Neural crest cell (in vitro differentiated cells): ENCODE data around the gene DNMBP. TPM values are rescaled to one million over a fixed set of nuclear protein-coding genes. Genes with fewer than 3 reads are reported as not detected.

Source experiments
- DNase-seq: peaks from one replicate; pipeline ENCODE4 v3.0.0; 2021; ENCODE audit warnings: low read depth, mixed read lengths, low spot score
- H3K27ac Mint-ChIP-seq: one replicate; pipeline ENCODE4 v1.8.0; 2021; ENCODE audit warnings: mild to moderate bottlenecking, mixed read lengths; ENCODE audit not compliant: unreplicated experiment
- H3K27me3 Mint-ChIP-seq: 2 replicates; pipeline ENCODE4 v1.8.0; 2021; ENCODE audit warnings: low read depth, mild to moderate bottlenecking, mixed read lengths
- H3K36me3 Mint-ChIP-seq: 2 replicates; pipeline ENCODE4 v1.8.0; 2021; ENCODE audit warnings: low read depth, mild to moderate bottlenecking, mixed read lengths
- H3K4me1 Mint-ChIP-seq: 2 replicates; pipeline ENCODE4 v1.8.0; 2021; ENCODE audit warnings: mixed read lengths
- H3K4me3 Mint-ChIP-seq: one replicate; pipeline ENCODE4 v1.8.0; 2021; ENCODE audit warnings: mild to moderate bottlenecking, mixed read lengths
- H3K9me3 Mint-ChIP-seq: 2 replicates; pipeline ENCODE4 v1.8.0; 2021; ENCODE audit warnings: mixed read lengths
- CTCF ChIP-seq: fragments of 200-600 bp; sonication (generic); conservative IDR thresholded peaks from 2 replicates; pipeline ENCODE4 v1.5.0; 2021; ENCODE audit warnings: antibody characterized with exemption, mild to moderate bottlenecking
- total RNA-seq: library from RNA; stranded (reverse); gene quantifications from 2 replicates; pipeline ENCODE4 v1.2.1, GENCODE V29; 2021

Gene DNMBP
- total RNA-seq, 1 donor from 2014 or later: 17.8 TPM

- DNase-seq: no peak
- no peak overlapping the region for H3K27ac Mint-ChIP-seq
- peaks cover 4% of the 10 kb centered on the region for H3K9me3 Mint-ChIP-seq
- H3K4me1 Mint-ChIP-seq: no peaks in the 10 kb centered on the region
- H3K27me3 Mint-ChIP-seq: no peaks in the 10 kb centered on the region
- peaks cover 14% of the 10 kb centered on the region for H3K36me3 Mint-ChIP-seq
- no peak for TF ChIP-seq CTCF
- no peak overlapping the region for H3K4me3 Mint-ChIP-seq
Measured at GRCh38 chr10:99834410-99834809, 175.3 kb downstream of the DNMBP start.

GRCh38 chr10:99832439-99832838 is 177.3 kb downstream of the DNMBP start:
- Mint-ChIP-seq H3K9me3 (peaks cover 4% of the 10 kb centered on the region), H3K4me1 (no peaks in the 10 kb centered on the region), H3K27ac (no peak overlapping the region), H3K27me3 (no peaks in the 10 kb centered on the region), H3K36me3 (peaks cover 14% of the 10 kb centered on the region), H3K4me3 (no peak overlapping the region)
- no peak for DNase-seq
- TF ChIP-seq CTCF: no peak

GRCh38 chr10:99828464-99828863 is 181.3 kb downstream of the DNMBP start:
- H3K4me3 Mint-ChIP-seq: no peak overlapping the region
- no peaks in the 10 kb centered on the region for H3K4me1 Mint-ChIP-seq
- H3K27ac Mint-ChIP-seq: no peak overlapping the region
- no peak for TF ChIP-seq CTCF
- H3K36me3 Mint-ChIP-seq: peaks cover 5% of the 10 kb centered on the region
- no peak for DNase-seq
- no peaks in the 10 kb centered on the region for H3K27me3 Mint-ChIP-seq
- peaks cover 2% of the 10 kb centered on the region for H3K9me3 Mint-ChIP-seq

GRCh38 chr10:99827936-99828335 is 181.8 kb downstream of the DNMBP start:
- Mint-ChIP-seq H3K4me1 (no peaks in the 10 kb centered on the region), H3K27me3 (no peaks in the 10 kb centered on the region), H3K36me3 (peaks cover 3% of the 10 kb centered on the region), H3K27ac (no peak overlapping the region), H3K4me3 (no peak overlapping the region), H3K9me3 (peaks cover 2% of the 10 kb centered on the region)
- DNase-seq: no peak
- TF ChIP-seq CTCF: no peak

Other genes with a start within 250 kb of the DNMBP start
- gene ABCC2, start 227.3 kb downstream of the DNMBP start, total RNA-seq: 5.9 and 6.2 TPM in 2 replicates
- gene CPN1, start 71.9 kb upstream of the DNMBP start, total RNA-seq: not detected in 2 replicates
- gene ERLIN1, start 176.1 kb upstream of the DNMBP start, total RNA-seq: 35.8 and 36.6 TPM in 2 replicates
- gene CHUK, start 219.6 kb upstream of the DNMBP start, total RNA-seq: 21.4 and 24.4 TPM in 2 replicates